GM18526 (cell line): Measurements from ENCODE around the gene PFDN1.

Experiments
- POLR2A ChIP-seq: IDR thresholded peaks from 3 replicates; pipeline ENCODE4 v1.6.1; 2011; ENCODE audit not compliant: insufficient read length; ENCODE audit errors: extremely low read depth

PFDN1 gene

GRCh38 chr5:140260089-140260656, 42.7 kb downstream of the PFDN1 start:
- TF ChIP-seq POLR2A = no peak

GRCh38 chr5:140259500-140259899, 43.4 kb downstream of the PFDN1 start:
- no peak for TF ChIP-seq POLR2A

GRCh38 chr5:140258873-140259272, 44.0 kb downstream of the PFDN1 start:
- TF ChIP-seq POLR2A = no peak

- TF ChIP-seq POLR2A = no peak
Observed at GRCh38 chr5:140258016-140258415, 44.9 kb downstream of the PFDN1 start.

- TF ChIP-seq POLR2A = no peak
Observed at GRCh38 chr5:140256726-140257125, 46.2 kb downstream of the PFDN1 start.

- no peak for TF ChIP-seq POLR2A
Observed at GRCh38 chr5:140255460-140256157, 47.3 kb downstream of the PFDN1 start.

GRCh38 chr5:140253985-140254384, 48.9 kb downstream of the PFDN1 start:
- no peak for TF ChIP-seq POLR2A

GRCh38 chr5:140252470-140253126, 50.3 kb downstream of the PFDN1 start:
- no peak for TF ChIP-seq POLR2A

- no peak for TF ChIP-seq POLR2A
Observed at GRCh38 chr5:140251527-140251973, 51.4 kb downstream of the PFDN1 start.

- TF ChIP-seq POLR2A = no peak
Observed at GRCh38 chr5:140250386-140250785, 52.5 kb downstream of the PFDN1 start.

GRCh38 chr5:140249536-140249935, 53.4 kb downstream of the PFDN1 start:
- no peak for TF ChIP-seq POLR2A

- no peak for TF ChIP-seq POLR2A
Observed at GRCh38 chr5:140248414-140248813, 54.5 kb downstream of the PFDN1 start.

- TF ChIP-seq POLR2A = no peak
Observed at GRCh38 chr5:140246378-140247122, 56.4 kb downstream of the PFDN1 start.

GRCh38 chr5:140245926-140246325, 57.0 kb downstream of the PFDN1 start:
- TF ChIP-seq POLR2A = no peak

- no peak for TF ChIP-seq POLR2A
Observed at GRCh38 chr5:140245341-140245740, 57.6 kb downstream of the PFDN1 start.

- TF ChIP-seq POLR2A = no peak
Observed at GRCh38 chr5:140244525-140245025, 58.3 kb downstream of the PFDN1 start.

- no peak for TF ChIP-seq POLR2A
Observed at GRCh38 chr5:140243706-140244250, 59.1 kb downstream of the PFDN1 start.
